GM19452 (cell line): Measurements from ENCODE around the gene CYTH3.
"Not testable (repeated sequence)": the region's sequence is repeated elsewhere in the genome, so short reads cannot be mapped to it uniquely, and the experiment has no call there.

Experiments used
- ATAC-seq: cut with Tn5 transposase; IDR thresholded peaks from one replicate; pipeline ENCODE4 v1.9.1; 2021; ENCODE audit not compliant: unreplicated experiment

CYTH3 gene

DNA sequence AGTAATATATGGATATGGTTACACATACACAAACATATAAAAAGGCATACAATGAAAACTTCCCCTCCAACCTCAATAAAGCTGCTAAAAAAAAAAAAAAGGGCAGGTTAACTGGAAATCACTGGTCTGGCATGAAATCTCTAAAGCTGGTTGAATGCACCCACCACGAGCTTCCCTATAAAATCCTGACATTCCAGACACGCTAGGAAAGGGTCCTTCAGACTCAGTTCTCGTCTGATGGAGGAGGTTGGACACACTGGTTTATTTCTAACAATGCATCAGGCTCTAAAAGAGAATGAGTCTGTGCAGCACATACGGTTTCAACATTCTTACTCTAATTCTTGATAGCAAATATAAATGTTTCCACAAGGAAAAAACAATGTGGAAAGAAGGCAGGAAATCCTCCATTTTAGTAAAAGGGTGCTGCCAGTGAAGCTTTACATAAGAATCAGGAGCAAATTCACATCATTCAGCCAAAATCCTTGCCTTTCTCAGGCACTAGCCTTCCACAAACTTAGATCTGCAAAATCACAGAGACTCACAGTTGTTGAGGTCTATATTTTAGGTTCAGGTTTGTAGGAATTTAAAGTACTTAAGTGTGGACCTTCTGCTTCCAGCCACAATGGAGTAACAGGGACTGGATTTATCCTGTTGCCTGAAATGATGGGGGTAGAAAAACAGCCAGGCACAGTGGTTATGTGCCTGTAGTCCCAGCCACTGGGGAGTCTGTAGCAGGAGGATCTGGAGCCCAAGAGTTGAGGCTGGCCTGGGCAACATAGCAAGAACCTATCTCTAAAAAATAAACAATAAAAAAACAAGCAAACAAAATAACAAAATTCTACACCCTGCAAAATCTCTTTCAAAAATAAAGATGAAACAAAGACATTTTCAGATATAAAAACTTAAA, 73.5 kb downstream of the CYTH3 start:
- ATAC-seq = no peak

DNA sequence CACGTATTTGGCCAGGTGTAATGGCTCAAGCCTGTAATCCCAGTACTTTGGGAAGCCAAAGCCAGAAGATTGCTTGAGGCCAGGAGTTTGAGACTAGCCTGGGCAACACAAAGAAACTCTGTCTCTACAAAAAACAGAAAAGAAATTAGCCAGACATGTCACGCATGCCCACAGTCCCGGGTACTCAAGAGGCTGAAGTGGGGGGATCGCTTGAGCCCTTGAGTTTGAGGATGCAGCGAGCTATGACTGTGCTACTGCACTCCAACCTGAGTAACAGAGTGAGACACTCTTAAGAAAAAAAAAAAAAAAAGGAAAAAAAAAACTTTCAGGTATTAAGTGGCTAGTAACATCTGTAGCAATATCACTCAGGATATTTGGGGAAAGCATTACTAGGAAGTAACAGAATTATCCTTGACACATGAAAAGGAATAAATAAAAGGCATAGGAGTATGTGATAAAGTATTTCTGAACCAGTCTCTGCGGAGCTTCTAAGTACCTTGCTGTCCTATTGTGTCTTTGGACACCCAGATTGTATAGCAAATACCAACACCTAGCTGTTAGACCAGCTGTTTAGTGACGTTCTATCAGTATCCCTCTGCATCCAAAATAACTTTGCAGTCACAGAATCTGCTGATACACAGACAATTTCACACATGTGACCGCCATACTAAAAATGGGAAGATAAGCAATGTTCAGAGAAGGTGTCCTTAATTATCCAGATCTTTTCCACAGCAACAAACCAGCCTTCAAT, 74.4 kb downstream of the CYTH3 start:
- ATAC-seq = no peak

DNA sequence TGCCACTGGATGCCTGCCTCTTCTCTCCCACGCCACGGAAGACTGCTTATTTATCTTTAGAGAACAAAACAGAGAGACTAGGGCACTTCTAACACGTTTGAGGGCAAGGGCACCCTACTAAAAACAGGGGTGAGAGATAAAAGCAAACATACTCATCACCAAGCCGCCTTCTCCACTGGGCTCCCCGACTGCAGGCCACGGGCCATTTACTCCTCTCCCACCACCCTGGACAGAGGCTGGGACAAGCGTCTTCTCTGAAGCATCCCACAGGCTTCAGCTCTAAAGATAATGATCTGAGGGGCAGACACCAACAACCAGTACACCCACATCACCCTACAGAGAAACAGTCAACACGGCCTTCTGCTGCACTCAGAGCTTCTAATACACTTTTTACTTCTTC, 78.7 kb downstream of the CYTH3 start:
- ATAC-seq = no peak

DNA sequence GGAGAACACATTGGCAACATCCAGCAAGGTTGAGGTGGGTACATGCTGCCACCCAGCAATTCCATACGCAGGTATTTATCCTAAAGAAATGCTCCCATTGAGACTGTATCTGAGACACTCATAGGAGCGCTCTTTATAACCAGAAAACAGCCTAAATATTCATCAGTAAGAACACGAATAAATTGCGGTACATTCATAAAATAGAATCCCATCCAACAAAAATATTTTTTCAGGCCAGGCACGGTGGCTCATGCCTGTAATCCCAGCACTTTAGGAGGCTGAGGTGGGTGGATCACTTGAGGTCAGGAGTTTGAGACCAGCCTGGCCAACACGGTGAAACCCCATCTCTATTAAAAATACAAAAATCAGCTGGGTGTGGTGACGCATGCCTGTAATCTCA, 81.9 kb downstream of the CYTH3 start:
- ATAC-seq = not testable (repeated sequence)

DNA sequence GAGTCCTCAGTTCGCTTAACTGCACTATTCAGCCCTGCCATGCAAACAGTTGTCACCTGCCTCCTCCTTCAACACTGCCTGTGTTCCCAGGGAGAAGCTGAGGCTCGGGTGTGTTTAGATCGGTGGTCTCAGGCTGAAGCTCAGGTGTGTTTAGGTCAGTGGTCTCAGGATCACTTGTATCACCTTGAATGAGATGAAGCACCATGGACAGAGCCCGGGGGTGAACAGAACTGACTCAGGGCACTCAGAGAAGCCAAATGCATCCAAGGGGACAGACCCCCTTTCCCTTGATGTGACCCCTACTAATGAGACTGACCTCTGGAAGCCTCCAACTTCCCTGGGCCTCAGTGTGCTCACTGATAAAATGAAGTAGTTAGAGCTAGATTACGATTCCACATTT, 84.0 kb downstream of the CYTH3 start:
- ATAC-seq = no peak

DNA sequence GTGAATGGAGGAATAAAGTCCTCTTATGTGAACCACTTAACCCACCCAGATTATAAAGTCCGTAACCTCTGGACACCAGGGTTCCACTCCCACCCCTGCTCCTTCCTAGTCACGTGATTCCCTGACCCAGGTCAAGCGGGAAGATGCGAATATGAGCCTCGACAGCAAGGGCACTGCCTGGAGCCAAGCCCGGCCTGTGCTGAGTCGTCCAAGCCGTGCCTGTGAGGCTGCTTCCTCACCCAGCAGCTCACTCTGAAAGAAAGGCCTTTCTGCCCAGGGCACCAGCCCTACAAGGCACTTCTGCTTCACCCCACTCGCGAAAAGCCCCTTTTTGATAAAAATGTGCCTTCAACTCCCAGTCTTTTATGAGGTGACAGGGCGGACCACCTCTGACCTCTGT, 85.8 kb downstream of the CYTH3 start:
- ATAC-seq = no peak

DNA sequence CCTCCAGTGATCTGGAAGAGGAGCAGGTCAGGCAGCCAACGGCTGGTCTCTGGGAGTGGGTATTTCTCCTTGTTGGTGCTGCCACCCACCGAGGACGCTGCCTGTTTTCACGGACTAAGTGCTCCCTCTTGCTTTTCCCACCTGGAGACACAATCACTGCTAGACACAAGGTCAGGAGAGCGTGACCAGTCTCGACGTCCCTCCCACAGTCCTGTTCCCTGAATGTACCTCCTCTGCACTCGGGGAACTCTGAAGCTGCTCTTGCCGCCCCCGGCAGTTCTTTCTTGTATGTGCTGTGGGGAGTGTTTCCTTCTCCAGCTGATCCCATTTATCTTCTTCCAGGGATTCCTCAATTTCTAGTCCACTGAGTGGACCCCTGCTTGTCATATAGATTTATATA, 89.4 kb downstream of the CYTH3 start:
- no peak for ATAC-seq

DNA sequence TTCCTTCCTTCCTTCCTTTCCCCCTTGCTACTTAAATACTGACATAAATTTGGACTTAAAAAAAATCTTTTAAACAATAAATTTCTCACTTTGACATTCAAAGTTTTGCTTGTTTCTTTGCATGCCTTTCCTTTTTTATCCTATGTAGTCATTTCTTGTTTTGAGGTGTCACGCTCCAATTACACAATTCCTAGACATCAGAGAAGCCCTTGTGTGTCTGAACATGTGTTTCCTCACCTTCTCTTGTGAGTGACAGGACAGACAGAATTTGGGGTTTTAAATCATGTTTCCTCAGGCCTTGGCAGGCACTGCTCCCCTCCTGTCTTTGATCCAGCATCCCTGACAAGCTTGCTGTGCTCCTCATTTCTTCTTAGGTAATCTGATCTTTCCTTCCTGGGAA, 91.3 kb downstream of the CYTH3 start:
- no peak for ATAC-seq

DNA sequence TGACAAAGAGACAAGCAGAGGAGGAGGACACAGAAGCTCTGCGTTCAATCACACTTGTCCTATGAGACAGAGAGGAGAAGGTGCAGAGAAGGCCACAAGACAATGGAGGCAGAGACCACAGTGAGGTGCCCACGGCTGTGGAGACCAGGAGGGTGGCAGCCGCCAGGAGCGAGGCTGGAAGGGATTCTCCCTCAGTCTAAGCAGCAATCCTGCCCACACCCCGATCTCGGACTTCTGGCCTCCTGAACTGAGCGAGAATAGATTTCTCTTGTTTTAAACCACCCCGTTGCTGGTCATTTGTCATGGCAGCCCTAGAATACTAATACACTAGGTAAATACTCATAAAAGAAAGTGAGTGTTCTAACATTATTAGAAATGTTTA, 92.1 kb downstream of the CYTH3 start:
- ATAC-seq = no peak

DNA sequence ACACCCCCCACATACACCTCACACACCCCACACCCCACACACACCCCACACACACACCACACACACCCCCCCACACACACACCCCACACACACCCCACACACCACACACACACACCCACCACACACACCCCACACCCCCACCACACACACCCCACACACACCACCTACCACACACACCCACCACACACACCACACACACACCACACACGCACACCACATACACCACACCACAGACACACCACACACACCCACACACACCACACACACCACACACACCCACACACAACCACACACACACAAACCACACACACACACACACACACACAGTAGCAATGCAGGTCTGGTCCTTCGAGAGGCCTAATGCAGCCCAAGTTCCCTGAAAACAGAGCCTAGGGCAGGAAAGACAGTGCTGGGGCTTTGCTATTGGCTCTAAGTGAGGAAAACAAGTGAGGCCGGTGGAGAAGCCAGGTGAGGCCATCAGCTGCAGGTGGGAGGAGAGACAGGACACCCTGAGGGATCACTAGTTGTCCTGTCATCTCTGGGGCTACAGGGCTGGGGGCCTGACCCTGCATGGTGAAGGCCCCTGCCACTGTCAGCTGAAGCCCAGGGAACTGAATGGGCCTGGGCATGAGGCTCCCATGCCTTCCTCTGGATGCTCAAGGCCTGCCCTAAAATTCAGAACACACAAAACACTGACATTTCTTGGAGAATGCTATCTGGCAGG, 92.6 kb downstream of the CYTH3 start:
- ATAC-seq = no peak

DNA sequence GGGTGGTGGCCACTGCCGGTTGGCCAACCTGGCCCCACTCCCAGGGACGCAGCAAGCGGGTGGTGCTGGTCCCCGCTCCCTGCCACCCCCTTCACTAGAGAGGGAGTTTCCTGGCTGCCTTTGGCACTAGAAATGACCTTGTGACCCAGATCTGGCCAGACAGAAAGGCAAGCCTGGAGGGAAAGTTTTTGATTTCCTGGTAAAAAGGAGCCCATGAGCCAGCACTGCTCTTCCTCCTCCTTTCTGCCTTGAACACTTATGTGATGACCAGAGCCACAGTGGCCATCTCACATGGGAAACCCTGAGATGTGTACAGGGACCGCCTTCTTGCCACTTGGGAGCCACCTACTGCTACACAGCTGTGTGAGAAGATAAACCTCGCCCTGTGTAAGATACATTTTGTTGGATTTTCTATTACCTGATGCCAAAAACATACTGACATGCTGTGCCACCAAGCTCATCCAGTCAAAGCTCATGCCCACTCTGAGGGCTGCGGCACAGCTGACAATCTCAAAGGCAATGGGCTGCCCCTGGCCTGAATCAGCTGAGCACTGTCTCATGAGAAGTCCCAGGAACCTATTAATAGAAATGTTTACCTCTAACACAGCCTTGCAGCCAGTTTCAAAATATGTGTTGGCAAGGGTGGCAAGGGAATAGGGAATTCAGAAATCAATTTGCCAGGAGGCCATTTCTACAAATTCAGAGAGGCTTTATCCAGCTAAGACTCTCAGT, 94.0 kb downstream of the CYTH3 start:
- ATAC-seq = no peak

DNA sequence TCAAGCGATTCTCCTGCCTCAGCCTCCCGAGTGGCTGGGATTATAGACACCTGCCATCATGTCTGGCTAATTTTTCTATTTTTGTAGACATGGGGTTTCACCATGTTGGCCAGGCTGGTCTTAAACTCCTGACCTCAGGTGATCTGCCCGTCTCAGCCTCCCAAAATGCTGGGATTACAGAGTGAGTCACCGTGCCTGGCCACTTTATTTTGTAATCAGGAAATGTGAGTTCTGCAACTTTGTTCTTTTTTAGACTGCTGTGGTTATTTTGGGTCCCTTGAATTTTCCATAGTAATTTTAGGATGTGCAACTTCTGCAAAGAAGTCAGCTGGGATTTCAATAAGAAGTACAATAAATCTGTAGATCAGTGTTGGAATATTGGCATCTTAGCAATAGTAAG, 96.8 kb downstream of the CYTH3 start:
- no peak for ATAC-seq

DNA sequence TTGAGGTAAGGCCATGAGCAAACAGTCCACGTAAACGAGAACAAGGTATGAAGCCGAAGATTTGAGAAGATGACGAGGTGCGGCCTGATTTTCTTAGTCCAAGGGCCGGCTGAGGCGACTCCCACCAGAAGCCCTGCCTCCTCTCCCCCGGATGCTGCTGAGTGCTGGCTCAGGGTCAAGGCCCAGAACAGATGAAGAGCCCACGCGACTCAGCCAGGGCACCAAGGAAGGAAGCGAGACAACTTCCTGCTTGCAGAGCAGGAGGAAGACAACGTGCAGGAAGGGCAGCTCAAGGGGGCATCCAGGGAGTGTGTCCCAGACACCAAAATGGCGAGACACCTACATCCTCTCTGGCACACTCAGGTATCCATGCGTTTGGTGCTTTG, 99.5 kb downstream of the CYTH3 start:
- ATAC-seq = no peak

DNA sequence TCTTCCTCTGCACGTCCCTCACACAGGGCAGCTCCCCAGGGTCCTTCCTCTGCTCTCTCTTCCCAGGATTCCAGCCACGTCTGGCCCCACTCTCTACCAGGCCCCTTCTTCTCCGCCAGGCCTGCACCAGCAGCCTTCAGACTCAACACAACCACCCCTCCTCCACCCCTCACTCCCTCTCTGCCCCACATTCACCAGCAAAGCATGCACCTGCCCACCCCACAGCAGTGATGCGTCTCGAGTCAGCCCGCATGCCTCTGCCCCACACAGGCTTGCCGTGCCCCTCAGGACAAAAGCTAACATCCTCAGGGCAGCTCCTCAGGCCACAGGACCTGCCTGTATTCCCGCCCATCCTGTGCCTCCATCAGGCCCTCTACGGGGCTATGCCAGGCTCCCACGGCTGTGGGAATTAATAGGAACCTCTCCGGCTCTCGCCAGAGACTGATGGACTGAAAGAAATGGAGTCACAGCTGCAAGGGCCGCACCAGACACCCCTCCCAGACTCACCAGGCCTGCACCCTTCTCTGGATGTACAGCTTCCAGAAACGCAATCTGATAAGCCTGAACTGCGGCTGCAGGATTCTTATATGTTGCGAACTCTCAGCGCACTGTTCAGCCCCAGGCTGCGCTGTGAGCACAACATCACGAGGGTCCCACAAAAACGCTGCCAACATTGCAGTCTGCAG, 100.1 kb downstream of the CYTH3 start:
- ATAC-seq = no peak

DNA sequence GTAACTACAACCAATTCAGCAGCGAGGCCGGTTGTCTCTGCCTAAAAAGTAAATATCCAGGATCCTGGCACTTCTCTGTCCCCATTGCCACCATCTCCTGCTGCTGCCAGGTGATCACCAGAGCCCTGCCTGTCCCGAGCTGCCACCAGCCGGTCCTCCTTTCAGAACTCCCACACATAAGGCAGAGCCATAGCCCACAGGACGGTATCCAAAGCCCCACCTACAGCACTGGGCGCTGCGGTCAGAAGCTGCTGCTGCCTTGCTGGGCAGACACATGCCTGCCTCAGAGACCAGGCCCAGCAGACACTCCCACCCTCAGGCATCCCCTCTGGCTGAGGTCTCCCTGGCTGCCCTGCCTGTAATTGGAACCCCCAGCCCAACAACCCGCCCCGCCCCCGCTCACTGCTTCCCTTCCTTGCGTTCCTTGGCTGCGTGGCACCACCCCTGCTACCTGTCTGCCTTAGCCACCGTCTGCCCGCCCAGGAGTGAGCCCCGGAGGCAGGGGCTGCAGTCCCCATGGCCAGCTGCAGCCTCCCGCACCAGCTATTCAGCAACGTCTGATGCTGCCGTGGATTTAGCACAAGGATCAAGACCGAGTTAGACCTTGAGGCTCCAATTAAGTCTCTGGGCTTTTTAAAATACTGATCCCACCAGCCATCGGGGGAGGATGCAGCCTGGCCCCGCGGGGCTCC, 100.7 kb downstream of the CYTH3 start:
- no peak for ATAC-seq

DNA sequence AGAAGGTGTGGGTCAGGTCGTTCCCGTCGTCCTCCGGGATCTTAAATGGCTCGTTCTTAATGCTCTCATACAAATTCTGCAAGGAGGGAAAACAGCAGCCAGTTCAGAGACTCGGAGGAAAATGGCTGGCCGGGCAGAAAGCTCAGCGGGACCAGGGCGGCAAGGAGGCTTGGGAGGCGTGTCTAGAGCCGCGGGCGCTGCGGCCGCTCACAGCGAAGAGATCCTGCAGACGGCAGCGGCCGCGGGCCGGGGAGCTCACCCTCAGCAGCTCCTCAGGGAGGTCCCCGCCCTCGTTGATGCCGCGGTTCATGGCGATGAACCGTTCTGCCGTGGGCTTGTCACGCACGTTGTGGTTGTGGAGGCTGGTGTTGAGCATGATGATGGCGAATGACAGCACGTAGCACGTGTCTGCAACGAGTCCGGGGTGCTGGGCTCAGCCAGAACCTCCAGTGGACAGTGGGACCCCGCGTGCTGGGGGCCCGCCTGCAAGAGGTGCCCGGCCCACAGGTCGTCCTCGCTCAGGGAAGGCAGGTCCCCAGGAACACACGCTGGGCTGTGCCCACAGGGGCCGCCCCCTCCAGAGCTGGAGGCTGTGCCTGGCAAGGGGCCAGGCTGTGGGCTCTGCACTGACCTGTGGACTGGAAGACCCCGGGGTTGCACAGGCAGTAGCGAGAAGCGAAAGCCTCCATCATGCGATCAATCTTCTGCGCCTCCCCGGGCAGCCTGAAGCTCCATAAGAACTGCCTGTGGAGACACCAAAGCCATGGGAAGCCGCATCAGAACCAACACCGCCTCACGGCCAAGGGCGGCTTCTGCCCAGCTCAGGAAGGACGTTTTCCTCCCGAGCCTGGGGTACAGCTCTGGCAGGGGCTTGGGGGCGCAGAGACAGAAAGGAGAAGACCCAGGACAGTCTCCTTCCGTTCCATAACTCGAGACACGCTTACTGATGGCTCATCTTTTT, 101.6 kb downstream of the CYTH3 start:
- ATAC-seq = no peak

DNA sequence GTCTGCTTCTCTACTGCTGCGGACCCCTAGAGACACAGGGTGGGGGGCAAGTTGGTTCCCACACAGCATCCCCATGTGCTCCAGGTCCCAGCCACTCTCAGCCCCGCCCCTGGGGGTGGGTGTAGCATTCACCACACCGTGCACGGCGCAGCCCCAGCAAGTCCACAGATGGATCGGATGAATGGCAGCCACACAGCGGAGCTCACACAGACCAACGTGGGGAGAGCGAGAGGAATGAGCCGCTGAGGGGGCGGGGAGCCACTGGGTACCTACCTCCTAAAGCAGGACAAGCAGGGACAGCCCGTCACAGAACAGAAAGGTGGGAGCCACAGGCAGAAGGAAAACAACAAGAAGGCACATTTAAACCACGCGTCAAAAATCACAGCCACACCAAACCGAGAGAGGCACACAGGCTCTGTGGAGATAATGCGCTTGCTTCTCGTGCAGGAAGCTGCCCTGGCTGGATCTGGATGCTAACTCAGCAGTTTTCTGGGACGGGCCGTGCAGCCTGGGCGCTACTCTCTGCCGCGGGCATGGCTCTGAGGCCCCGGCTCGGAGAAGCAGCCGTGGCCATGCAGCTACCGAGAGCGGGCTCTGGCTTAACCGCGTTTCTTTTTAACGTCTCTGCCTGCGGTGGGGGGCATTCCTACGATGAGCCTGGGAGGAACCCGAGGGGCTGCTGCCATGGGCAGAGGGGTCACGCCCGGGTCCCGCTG, 102.5 kb downstream of the CYTH3 start:
- no peak for ATAC-seq

DNA sequence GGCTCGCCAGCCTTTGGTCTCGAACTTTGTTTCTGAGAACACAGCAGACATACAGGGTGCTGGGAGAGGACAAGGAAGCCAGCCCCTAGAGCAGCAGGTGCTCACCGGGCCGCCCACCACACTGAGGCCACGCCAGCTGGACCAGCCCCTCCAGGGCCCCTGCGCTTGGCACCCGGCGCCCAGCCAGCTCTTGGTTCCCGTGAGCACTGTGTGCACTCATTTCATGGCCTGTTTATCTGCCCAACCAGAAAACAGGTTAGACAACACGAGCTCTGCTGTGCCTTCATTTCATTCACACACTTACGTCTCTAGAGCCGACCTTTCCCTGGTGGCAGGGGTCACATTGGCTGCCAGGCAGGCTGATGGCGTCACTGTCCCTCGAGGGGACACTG, 104.0 kb downstream of the CYTH3 start:
- ATAC-seq = no peak
